K562 (cell line): ENCODE results near the gene ELOVL1. TPM values are rescaled to one million over a fixed set of nuclear protein-coding genes. Genes with fewer than 3 reads are reported as not detected.
A peak's percentile ranks its signal among the peaks of the same experiment; 100 is the strongest.

Source experiments
- AFF4 ChIP-seq: sonication (generic); formaldehyde crosslinking; IDR thresholded peaks from 2 replicates; pipeline ENCODE4 v1.8.0; 2023; ENCODE audit warnings: mild to moderate bottlenecking, missing genetic modification reagents
- ATF1 ChIP-seq, 2 experiments: fragments of 450-650 bp in 1 of 2; IDR thresholded peaks; 2 replicates each; pipeline ENCODE4 v1.6.1; 2016; ENCODE audit warnings: missing compliant biosample characterization in 1 of 2, missing genetic modification characterization in 1 of 2
- BMI1 ChIP-seq: fragments of 150-350 bp; IDR thresholded peaks from 2 replicates; pipeline ENCODE4 v1.6.1; 2014; ENCODE audit warnings: low read length
- CHCHD3 ChIP-seq: fragments of 250-450 bp; sonication (Bioruptor Pico); IDR thresholded peaks from 2 replicates; pipeline ENCODE4 v2.1.2; 2022; ENCODE audit warnings: mild to moderate bottlenecking
- CHD1 ChIP-seq: fragments of 200-600 bp; sonication (generic); IDR thresholded peaks from one replicate; pipeline ENCODE4 v1.6.1; 2012; ENCODE audit warnings: mild to moderate bottlenecking, moderate library complexity, low read length, inconsistent platforms
- EGR1 ChIP-seq: fragments of 450-650 bp; conservative IDR thresholded peaks from 2 replicates; pipeline ENCODE4 v1.6.1; 2017; ENCODE audit warnings: mild to moderate bottlenecking
- ETV6 ChIP-seq, 3 experiments: fragments of 150-350 bp in 1 of 3; sonication (generic) in 1 of 3; formaldehyde crosslinking in 1 of 3; IDR thresholded peaks; 2 replicates each; pipeline versions ENCODE4 v1.6.1 to v1.8.0; 2014 to 2022; ENCODE audit warnings: borderline replicate concordance in 2 of 3, low read depth in 2 of 3, antibody characterized with exemption in 1 of 3, low read length in 1 of 3, mild to moderate bottlenecking in 1 of 3, missing genetic modification reagents in 1 of 3
- HNRNPH1 ChIP-seq: fragments of 200-400 bp; formaldehyde crosslinking; optimal IDR thresholded peaks from 2 replicates; pipeline ENCODE3; 2017; ENCODE audit warnings: low read depth, mild to moderate bottlenecking, low read length, moderate library complexity
- MED1 ChIP-seq: sonication (generic); formaldehyde crosslinking; IDR thresholded peaks from 2 replicates; pipeline ENCODE4 v1.8.1; 2023; ENCODE audit warnings: missing genetic modification reagents, borderline replicate concordance
- MTA3 ChIP-seq: fragments of 450-650 bp; formaldehyde crosslinking; IDR thresholded peaks from 2 replicates; pipeline ENCODE4 v1.6.1; 2017; ENCODE audit warnings: mild to moderate bottlenecking, borderline replicate concordance
- MXD1 ChIP-seq: fragments of 250-450 bp; sonication (Bioruptor Pico); IDR thresholded peaks from 2 replicates; pipeline ENCODE4 v1.8.0; 2021; ENCODE audit warnings: borderline replicate concordance, mild to moderate bottlenecking, moderate library complexity; ENCODE audit not compliant: poor library complexity, severe bottlenecking
- NUFIP1 ChIP-seq: fragments of 450-650 bp; IDR thresholded peaks from 2 replicates; pipeline ENCODE4 v1.6.1; 2018; ENCODE audit not compliant: partially characterized antibody
- PML ChIP-seq: IDR thresholded peaks from 2 replicates; pipeline ENCODE4 v1.6.1; 2012; ENCODE audit warnings: low read length, inconsistent platforms
- RBBP5 ChIP-seq: fragments of 200-600 bp; sonication (generic); IDR thresholded peaks from 2 replicates; pipeline ENCODE4 v1.6.1; 2012; ENCODE audit warnings: borderline replicate concordance, mild to moderate bottlenecking, low read length, control low read depth, inconsistent platforms; ENCODE audit not compliant: insufficient read depth, poor library complexity, severe bottlenecking
- RFX1 ChIP-seq: fragments of 450-650 bp; IDR thresholded peaks from 2 replicates; pipeline ENCODE4 v1.6.1; 2016; ENCODE audit warnings: mild to moderate bottlenecking, moderate library complexity
- SIRT6 ChIP-seq: IDR thresholded peaks from one replicate; pipeline ENCODE4 v1.6.1; 2012; ENCODE audit warnings: low read depth, mild to moderate bottlenecking, control low read depth, inconsistent platforms, low read length, moderate library complexity
- SMARCE1 ChIP-seq: fragments of 450-650 bp; IDR thresholded peaks from 2 replicates; pipeline ENCODE4 v1.7.1; 2016; ENCODE audit warnings: mild to moderate bottlenecking
- TRIM25 ChIP-seq: fragments of 450-650 bp; IDR thresholded peaks from 2 replicates; pipeline ENCODE4 v1.7.0; 2016; ENCODE audit warnings: borderline replicate concordance
- ZC3H8 ChIP-seq: fragments of 450-650 bp; IDR thresholded peaks from 2 replicates; pipeline ENCODE4 v1.6.1; 2017
- ZNF57 ChIP-seq: fragments of 450-650 bp; formaldehyde crosslinking; IDR thresholded peaks from 2 replicates; pipeline ENCODE4 v1.4.0; 2020; ENCODE audit warnings: mild to moderate bottlenecking, moderate library complexity
- ZNF668 ChIP-seq: fragments of 250-450 bp; sonication (Bioruptor Pico); IDR thresholded peaks from 2 replicates; pipeline ENCODE4 v1.8.0; 2022; ENCODE audit warnings: mild to moderate bottlenecking, inconsistent platforms
- ZSCAN29 ChIP-seq: fragments of 450-650 bp; IDR thresholded peaks from 2 replicates; pipeline ENCODE4 v1.6.1; 2017
- polyA plus RNA-seq, 8 experiments: library from polyadenylated mRNA; depleted of rRNA in 4 of 8; stranded (reverse) in 5 of 8; unstranded in 3 of 8; fragments of >200 nt; fragmentation: Nextera tagmentation in 2 of 8; fragmentation: Illumina TruSeq in 1 of 8; extraction: Ambion mirVana in 2 of 8; extraction: Trizol in 1 of 8; gene quantifications; 2 replicates each; pipeline versions ENCODE4 v1.2.1 to v1.2.3, GENCODE V29; 2011 to 2014; ENCODE audit warnings: inconsistent platforms in 1 of 8, missing spikeins in 1 of 8
- total RNA-seq, 7 experiments: library from RNA; depleted of rRNA in 6 of 7; stranded (reverse); fragments of >200 nt in 6 of 7; fragmentation: Illumina TruSeq in 2 of 7; extraction: Trizol in 2 of 7; gene quantifications; 2 replicates each; pipeline versions ENCODE4 v1.2.1 to v1.2.3, GENCODE V29; 2011 to 2021; ENCODE audit warnings: low replicate concordance in 1 of 7

The ELOVL1 gene
- total and polyA plus RNA-seq, 9 of the 15 experiments (the other 6 are each of a cell fraction or from before 2014, with no cell fraction given): 51.0 to 157 (median 70.3) TPM

GRCh38 chr1:43329995-43330751, 37.6 kb downstream of the ELOVL1 start (continued):
- TF ChIP-seq RBBP5: peak; percentile 44
- TF ChIP-seq SIRT6: no peak
- TF ChIP-seq ZSCAN29: no peak
- TF ChIP-seq MXD1: no peak
- peak; percentile 90 for TF ChIP-seq SMARCE1
- no peak for TF ChIP-seq ZNF668 (CRISPR knock-in tag)
- TF ChIP-seq MTA3: peak; percentile 78
- no peak for TF ChIP-seq MED1
- no peak for TF ChIP-seq ATF1 (CRISPR knock-in tag; IDR thresholded peaks at IDR 0.05)
- TF ChIP-seq ATF1 (tag; IDR thresholded peaks at IDR 0.05): peak; percentile 42
- TF ChIP-seq ZNF57 (CRISPR knock-in tag): no peak
- no peak for TF ChIP-seq ETV6 (IDR thresholded peaks at IDR 0.05; ENCODE audit: borderline replicate concordance in 1 of 2, low read depth in 2 of 2, low read length in 1 of 2)
- TF ChIP-seq ETV6 (CRISPR knock-in tag; IDR thresholded peaks at IDR 0.05; ENCODE audit: borderline replicate concordance): no peak
- TF ChIP-seq CHD1: no peak
- TF ChIP-seq EGR1: peak; percentile 88
- no peak for TF ChIP-seq AFF4 (CRISPR knock-in tag)
- no peak for TF ChIP-seq RFX1
- no peak for TF ChIP-seq CHCHD3
- TF ChIP-seq PML: no peak
- TF ChIP-seq BMI1: no peak
- TF ChIP-seq NUFIP1: no peak
- TF ChIP-seq ZC3H8: no peak
- TF ChIP-seq TRIM25: no peak
- TF ChIP-seq HNRNPH1: no peak
